Kidney tubule cell (primary cell): ENCODE results near the gene SAA4.
"Not testable (repeated sequence)": the region's sequence is repeated elsewhere in the genome, so short reads cannot be mapped to it uniquely, and the experiment has no call there.

ENCODE experiments used
- DNase-seq: peaks from one replicate; pipeline ENCODE4 v3.0.0-alpha.2; 2018; ENCODE audit warnings: low spot score

SAA4 gene, protein sequence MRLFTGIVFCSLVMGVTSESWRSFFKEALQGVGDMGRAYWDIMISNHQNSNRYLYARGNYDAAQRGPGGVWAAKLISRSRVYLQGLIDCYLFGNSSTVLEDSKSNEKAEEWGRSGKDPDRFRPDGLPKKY

DNA sequence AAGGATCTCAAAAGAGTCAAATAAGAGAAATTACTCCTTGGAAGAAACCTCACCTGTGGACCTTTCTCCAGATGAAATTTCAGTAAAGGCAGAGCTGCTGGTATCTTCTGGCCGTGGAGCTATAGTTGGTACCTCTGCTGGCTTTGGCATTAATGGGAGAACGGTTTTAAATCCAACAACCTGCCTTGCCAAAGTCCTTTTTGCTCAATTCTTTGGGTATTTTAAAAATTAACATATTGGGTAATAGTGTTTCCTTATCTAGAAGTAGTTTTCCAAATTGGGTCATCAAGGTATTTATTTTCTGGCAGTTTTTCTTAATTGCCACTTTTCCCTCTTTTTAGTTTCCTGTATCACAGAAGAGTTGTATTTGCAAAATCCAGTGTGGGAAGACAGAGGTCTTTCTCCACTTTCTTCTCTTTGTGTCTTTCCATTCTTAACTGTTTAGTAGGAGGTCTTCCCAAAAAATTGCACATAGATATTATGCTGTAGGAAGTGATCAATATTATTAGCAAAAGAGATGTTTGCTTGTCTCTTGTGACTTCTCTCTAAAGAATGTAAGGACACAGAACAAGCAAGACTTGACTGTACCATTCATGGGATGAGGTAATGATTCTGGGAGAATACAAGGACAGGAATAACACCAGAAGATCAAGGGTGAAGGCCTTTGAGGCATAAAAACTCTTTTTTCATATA lies at the start of gene SAA4:
Gene SAA4 (minus strand): TSS at position 139 of the 693 bp plus-strand sequence. CDS start 876 bp downstream, outside the sequence.
- peak; percentile 23 for DNase-seq

GRCh38 chr11:18285841-18286240 lies 49.2 kb upstream of the SAA4 start:
- no peak for DNase-seq

DNA sequence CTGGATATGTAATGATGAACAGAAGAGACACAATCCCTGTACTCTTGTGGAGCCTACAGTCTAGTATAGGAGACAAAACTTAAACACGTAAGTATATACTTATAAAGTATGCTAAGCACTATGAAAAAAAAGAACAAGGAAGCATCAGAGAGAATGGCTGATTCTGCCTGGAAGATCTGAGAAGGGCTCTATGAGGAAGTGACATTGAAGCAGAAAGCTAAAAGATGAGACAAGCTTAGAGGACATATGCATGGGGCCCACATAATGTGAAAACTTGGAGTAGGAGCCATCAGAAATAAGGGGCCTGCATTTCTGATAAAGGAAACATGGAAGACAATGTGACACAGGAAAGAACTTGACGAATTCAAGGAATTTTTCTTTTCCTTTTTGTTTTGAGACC lies 46.0 kb upstream of the SAA4 start:
- no peak for DNase-seq

DNA sequence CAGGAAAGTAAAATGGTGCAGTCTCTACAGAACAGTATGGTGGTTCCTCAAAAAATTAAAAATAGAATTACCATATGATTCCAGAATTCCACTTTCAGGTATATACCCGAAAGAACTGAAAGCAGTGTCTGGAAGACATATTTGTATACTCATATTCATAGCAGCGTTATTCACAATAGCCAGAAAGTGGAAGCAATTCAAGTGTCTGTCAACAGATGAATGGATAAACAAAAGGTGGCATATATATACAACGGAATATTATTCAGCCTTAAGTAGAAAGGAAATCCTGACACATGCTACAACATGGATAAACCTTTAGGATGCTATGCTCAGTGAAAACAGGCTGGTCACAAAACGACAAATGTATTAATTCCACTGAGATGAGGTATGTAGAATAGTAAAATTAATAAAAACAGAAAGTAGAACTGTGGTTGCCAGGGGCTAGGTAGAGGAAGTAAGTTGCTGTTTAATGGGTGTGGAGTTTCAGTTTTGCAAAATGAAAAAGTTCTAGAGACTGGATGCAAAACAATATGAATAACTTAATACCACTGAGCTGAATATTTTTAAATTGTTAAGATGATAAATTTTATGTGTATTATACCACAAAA lies 43.9 kb upstream of the SAA4 start:
- no peak for DNase-seq

GRCh38 chr11:18277565-18278271 lies 41.1 kb upstream of the SAA4 start:
- DNase-seq, result no peak

- DNase-seq, result no peak
These were observed 34.6 kb upstream of the SAA4 start for GRCh38 chr11:18271206-18271605.

- DNase-seq, result no peak
These were observed 33.5 kb upstream of the SAA4 start for GRCh38 chr11:18270102-18270501.

- DNase-seq, result not testable (repeated sequence)
These were observed 32.6 kb upstream of the SAA4 start for GRCh38 chr11:18269252-18269651.

- peak; percentile 77 for DNase-seq
These were observed 30.9 kb upstream of the SAA4 start for GRCh38 chr11:18267335-18268133.

DNA sequence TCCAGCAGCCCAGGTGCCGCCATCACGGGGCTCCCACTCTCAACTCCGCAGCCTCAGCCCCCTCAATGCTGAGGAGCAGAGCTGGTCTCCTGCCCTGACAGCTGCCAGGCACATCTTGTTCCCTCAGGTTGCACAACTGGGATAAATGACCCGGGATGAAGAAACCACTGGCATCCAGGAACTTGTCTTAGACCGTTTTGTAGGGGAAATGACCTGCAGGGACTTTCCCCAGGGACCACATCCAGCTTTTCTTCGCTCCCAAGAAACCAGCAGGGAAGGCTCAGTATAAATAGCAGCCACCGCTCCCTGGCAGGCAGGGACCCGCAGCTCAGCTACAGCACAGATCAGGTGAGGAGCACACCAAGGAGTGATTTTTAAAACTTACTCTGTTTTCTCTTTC lies 29.3 kb upstream of the SAA4 start, which contains the start of gene SAA1:
Gene SAA1 (plus strand): TSS at position 316 of the 400 bp plus-strand sequence. CDS start 624 bp downstream, outside the sequence.
- DNase-seq, result peak; percentile 82

- DNase-seq, result no peak
These were observed 28.3 kb upstream of the SAA4 start for GRCh38 chr11:18264677-18265555.

DNA sequence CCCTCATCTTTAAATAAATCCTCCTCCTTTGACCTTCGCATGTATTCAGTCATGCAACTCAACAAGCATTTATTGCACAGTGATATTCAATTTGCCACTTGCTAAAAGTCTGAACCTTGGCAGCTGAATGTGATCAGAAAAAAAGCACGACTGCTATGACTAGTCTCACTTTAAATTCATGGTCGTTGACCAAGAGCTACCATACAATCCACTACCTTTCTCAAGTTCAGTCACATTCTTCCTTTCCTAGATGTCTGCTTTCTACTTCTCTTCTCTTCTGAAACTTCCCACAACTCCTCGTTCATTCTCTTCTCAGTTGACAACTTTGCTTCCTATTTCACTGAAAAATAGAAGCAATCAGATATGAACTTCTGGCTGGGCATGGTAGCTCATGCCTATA lies 27.4 kb upstream of the SAA4 start:
- no peak for DNase-seq

DNA sequence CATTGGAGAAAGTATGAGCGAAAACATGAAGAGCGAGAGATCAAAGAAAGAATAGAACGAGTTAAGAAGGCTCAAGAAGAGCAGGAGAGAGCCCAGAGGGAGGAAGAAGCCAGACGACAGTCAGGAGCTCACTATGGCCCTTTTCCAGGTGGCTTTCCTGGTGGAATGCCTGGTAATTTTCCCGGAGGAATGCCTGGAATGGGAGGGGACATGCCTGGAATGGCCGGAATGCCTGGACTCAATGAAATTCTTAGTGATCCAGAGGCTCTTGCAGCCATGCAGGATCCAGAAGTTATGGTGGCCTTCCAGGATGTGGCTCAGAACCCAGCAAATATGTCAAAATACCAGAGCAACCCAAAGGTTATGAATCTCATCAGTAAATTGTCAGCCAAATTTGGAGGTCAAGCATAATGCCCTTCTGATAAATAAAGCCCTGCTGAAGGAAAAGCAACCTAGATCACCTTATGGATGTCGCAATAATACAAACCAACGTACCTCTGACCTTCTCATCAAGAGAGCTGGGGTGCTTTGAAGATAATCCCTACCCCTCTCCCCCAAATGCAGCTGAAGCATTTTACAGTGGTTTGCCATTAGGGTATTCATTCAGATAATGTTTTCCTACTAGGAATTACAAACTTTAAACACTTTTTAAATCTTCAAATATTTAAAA lies 26.2 kb upstream of the SAA4 start:
- peak; percentile 43 for DNase-seq

DNA sequence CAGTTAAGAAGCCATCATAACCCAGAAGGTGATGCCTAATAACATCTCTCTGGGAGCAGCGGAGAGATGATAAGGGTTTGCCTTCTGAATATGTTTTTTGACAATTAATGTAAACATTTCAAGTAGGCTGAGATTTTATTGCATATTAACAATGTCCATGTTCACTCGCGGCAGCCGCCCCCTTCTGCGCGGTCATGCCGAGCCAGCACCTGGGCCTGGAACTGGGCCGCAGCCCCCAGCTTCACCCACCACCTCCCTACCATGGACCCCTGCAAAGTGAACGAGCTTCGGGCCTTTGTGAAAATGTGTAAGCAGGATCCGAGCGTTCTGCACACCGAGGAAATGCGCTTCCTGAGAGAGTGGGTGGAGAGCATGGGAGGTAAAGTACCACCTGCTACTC lies 25.1 kb upstream of the SAA4 start:
- no peak for DNase-seq

GRCh38 chr11:18259259-18259658 lies 22.7 kb upstream of the SAA4 start:
- no peak for DNase-seq

GRCh38 chr11:18254781-18255361 lies 18.3 kb upstream of the SAA4 start:
- no peak for DNase-seq

DNA sequence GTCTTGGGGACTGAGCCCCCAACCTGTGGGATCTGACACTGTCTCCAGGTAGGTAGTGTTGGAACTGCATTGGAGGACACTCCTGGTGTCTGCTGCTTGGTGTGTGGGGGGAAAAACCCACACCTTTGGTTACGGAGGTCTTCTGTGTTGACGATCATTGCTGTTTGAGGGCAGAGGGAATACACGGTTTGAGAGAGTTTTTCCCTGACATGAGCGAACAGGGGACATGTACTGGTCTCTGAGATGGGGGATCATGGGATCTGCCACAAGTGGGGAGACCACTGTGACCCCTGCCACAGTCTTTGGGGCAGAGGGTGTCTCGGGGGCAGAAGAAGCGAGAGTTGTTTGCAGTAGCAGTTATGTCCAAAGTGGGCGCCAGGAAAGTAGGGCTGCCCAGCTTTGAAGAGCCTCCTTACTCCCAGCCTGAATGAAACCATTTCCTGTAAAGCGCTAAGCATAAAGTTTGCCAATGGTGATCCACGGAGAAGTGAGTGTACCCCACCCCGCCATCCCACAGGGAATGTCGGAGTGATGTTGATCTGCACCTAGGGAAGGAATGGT lies 17.3 kb upstream of the SAA4 start:
- DNase-seq, result no peak

DNA sequence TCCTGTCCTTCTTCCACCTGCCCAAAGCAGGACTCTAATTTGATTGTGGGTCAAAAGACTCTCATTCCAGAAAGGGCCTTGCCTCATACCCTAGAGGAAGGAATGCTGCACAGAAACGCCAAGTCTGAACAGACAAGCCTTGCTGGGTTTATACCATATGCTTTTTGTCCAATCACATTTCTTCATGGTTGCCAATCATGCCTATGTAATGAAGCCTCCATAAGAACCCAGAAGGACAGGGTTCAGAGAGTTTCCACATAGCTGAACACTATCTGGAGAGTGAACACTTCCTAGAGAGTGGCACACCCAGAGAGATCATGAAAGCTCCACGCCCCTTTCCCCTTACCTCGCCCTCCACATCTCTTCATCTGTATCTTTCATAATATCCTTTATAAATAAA lies 16.6 kb upstream of the SAA4 start:
- DNase-seq, result peak; percentile 8

GRCh38 chr11:18248561-18248960 lies 12.0 kb upstream of the SAA4 start, which contains the start of gene SAA2:
Gene SAA2, minus strand, starts transcription at chr11:18248668. Its CDS starts 657 bp downstream, at chr11:18248011.
- DNase-seq, result peak; percentile 90

DNA sequence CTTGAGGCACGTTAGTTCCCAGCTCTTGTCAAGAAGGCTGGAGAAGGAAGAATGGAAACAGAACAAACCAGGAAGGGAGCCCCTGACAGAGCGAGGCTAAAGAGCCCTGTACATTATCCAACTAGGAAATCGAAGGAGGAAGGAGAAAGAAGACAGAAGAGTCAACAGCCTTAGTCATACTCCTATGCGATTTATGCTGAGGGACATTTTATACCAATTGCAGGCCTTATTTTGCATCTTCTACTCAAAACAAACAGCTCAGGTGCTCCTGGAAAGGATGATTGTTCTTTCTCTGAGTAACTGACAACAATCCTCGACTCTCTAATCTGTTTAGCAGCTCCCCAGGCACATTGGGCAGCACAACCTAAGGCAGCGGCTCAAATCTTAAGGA lies 10.6 kb upstream of the SAA4 start:
- not testable (repeated sequence) for DNase-seq
